Measurements from ENCODE around the gene DCC. TPM values are rescaled to one million over a fixed set of nuclear protein-coding genes. Genes with fewer than 3 reads are reported as not detected.

The DCC gene
- polyA plus RNA-seq, 1 donor (not counting 4 experiments of a cell fraction or from before 2014, with no cell fraction given) = not detected

- TF ChIP-seq EZH2 (IDR thresholded peaks at IDR 0.05; ENCODE audit: low read length) (no peak), CTCF (optimal IDR thresholded peaks at IDR 0.05 in 1 of 3, IDR thresholded peaks at IDR 0.05 in 1 of 3, conservative IDR thresholded peaks at IDR 0.05 in 1 of 3; ENCODE audit: extremely low read depth in 1 of 3, insufficient read depth in 2 of 3, low read length in 3 of 3) (no peak)
- no peak for FAIRE-seq
- no peak overlapping the region for H3K27ac ChIP-seq (ENCODE audit: control insufficient read depth, insufficient read depth, low read length)
Measured at GRCh38 chr18:52311331-52311730, 28.7 kb upstream of the DCC start.

GRCh38 chr18:52312346-52312745 lies 27.7 kb upstream of the DCC start:
- Histone ChIP-seq H3K9ac (ENCODE audit: control insufficient read depth, extremely low read depth, insufficient read depth, low read length) (no peak overlapping the region), H3K4me2 (ENCODE audit: control insufficient read depth, extremely low read depth, insufficient read depth, low read depth, low read length) (no peak overlapping the region), H3K9me3 (ENCODE audit: control insufficient read depth, low read depth, low read length) (no peaks in the 10 kb centered on the region), H3K27ac (ENCODE audit: control insufficient read depth, insufficient read depth, low read length) (no peak overlapping the region), H3K79me2 (ENCODE audit: control insufficient read depth, insufficient read depth, low read length) (no peaks in the 10 kb centered on the region), H4K20me1 (ENCODE audit: control insufficient read depth, extremely low read depth, insufficient read depth, low read length) (no peaks in the 10 kb centered on the region), H3K4me1 (ENCODE audit: control insufficient read depth, extremely low read depth, insufficient read depth, low read length) (peaks cover 3% of the 10 kb centered on the region), H2AFZ (ENCODE audit: control insufficient read depth, low read length) (no peak overlapping the region), H3K9me1 (ENCODE audit: control insufficient read depth, extremely low read depth, insufficient read depth, low read length) (no peaks in the 10 kb centered on the region), H3K36me3 (ENCODE audit: control insufficient read depth in 2 of 2, extremely low read depth in 1 of 2, insufficient read depth in 2 of 2, low read length in 2 of 2) (no peaks in the 10 kb centered on the region), H3K27me3 (ENCODE audit: control insufficient read depth, extremely low read depth, insufficient read depth, low read length) (no peaks in the 10 kb centered on the region), H3K4me3 (ENCODE audit: control insufficient read depth in 2 of 3, extremely low read depth in 1 of 3, insufficient read depth in 2 of 3, low read depth in 1 of 3, low read length in 3 of 3) (no peak overlapping the region)
- TF ChIP-seq EZH2 (IDR thresholded peaks at IDR 0.05; ENCODE audit: low read length) = no peak
- no peak for TF ChIP-seq CTCF (optimal IDR thresholded peaks at IDR 0.05 in 1 of 3, IDR thresholded peaks at IDR 0.05 in 1 of 3, conservative IDR thresholded peaks at IDR 0.05 in 1 of 3; ENCODE audit: extremely low read depth in 1 of 3, insufficient read depth in 2 of 3, low read length in 3 of 3)
- FAIRE-seq = no peak
- no peak for DNase-seq (ENCODE audit: low read depth, low spot score)
- dilution Hi-C loops (cut with MboI; ENCODE audit: extremely low pct_ligation_motif_present, low sequenced_read_pairs) = no loop called here

More at GRCh38 chr18:52311331-52311730, 28.7 kb upstream of the DCC start:
- Histone ChIP-seq H2AFZ (ENCODE audit: control insufficient read depth, low read length) (no peak overlapping the region), H3K4me3 (ENCODE audit: control insufficient read depth in 2 of 3, extremely low read depth in 1 of 3, insufficient read depth in 2 of 3, low read depth in 1 of 3, low read length in 3 of 3) (no peak overlapping the region), H4K20me1 (ENCODE audit: control insufficient read depth, extremely low read depth, insufficient read depth, low read length) (no peaks in the 10 kb centered on the region), H3K9me3 (ENCODE audit: control insufficient read depth, low read depth, low read length) (no peaks in the 10 kb centered on the region), H3K27me3 (ENCODE audit: control insufficient read depth, extremely low read depth, insufficient read depth, low read length) (no peaks in the 10 kb centered on the region), H3K79me2 (ENCODE audit: control insufficient read depth, insufficient read depth, low read length) (no peaks in the 10 kb centered on the region), H3K4me2 (ENCODE audit: control insufficient read depth, extremely low read depth, insufficient read depth, low read depth, low read length) (no peak overlapping the region), H3K9ac (ENCODE audit: control insufficient read depth, extremely low read depth, insufficient read depth, low read length) (no peak overlapping the region), H3K36me3 (ENCODE audit: control insufficient read depth in 2 of 2, extremely low read depth in 1 of 2, insufficient read depth in 2 of 2, low read length in 2 of 2) (no peaks in the 10 kb centered on the region), H3K4me1 (ENCODE audit: control insufficient read depth, extremely low read depth, insufficient read depth, low read length) (peaks cover 3% of the 10 kb centered on the region), H3K9me1 (ENCODE audit: control insufficient read depth, extremely low read depth, insufficient read depth, low read length) (no peaks in the 10 kb centered on the region)
- no peak for DNase-seq (ENCODE audit: low read depth, low spot score)
- dilution Hi-C loops (cut with MboI; ENCODE audit: extremely low pct_ligation_motif_present, low sequenced_read_pairs) = no loop called here

Measured in keratinocyte (primary cell).